GM21360 (cell line): Measurements from ENCODE around the gene NUDT15.
A peak's percentile ranks its signal among the peaks of the same experiment; 100 is the strongest.
"Not testable (repeated sequence)": the region's sequence is repeated elsewhere in the genome, so short reads cannot be mapped to it uniquely, and the experiment has no call there.

Source experiments
- ATAC-seq: cut with Tn5 transposase; IDR thresholded peaks from one replicate; pipeline ENCODE4 v1.9.1; 2021; ENCODE audit warnings: mild to moderate bottlenecking, moderate library complexity; ENCODE audit not compliant: unreplicated experiment

NUDT15 gene

GRCh38 chr13:48037346-48038173 lies at the start of gene NUDT15:
NUDT15 (plus strand) TSS chr13:48037726; CDS start chr13:48037747, 21 bp downstream.
- peak; percentile 91 for ATAC-seq

- no peak for ATAC-seq
Observed at GRCh38 chr13:47990427-47990826, 47.1 kb upstream of the NUDT15 start.

GRCh38 chr13:47990920-47991466 lies 46.5 kb upstream of the NUDT15 start:
- ATAC-seq = no peak

- no peak for ATAC-seq
Observed at GRCh38 chr13:47991859-47992258, 45.7 kb upstream of the NUDT15 start.

GRCh38 chr13:47997384-47997783 lies 40.1 kb upstream of the NUDT15 start:
- no peak for ATAC-seq

GRCh38 chr13:47999973-48000372 lies 37.6 kb upstream of the NUDT15 start:
- no peak for ATAC-seq

- peak; percentile 42 for ATAC-seq
Observed at GRCh38 chr13:48000559-48001113, 36.9 kb upstream of the NUDT15 start.

GRCh38 chr13:48001114-48001881 lies 36.2 kb upstream of the NUDT15 start, which contains the start of gene SUCLA2:
SUCLA2 (minus strand) TSS chr13:48001273; CDS start chr13:48001269, 4 bp downstream.
- peak; percentile 98 for ATAC-seq

- ATAC-seq = not testable (repeated sequence)
Observed at GRCh38 chr13:48001999-48002398, 35.5 kb upstream of the NUDT15 start.

- ATAC-seq = no peak
Observed at GRCh38 chr13:48004201-48004600, 33.3 kb upstream of the NUDT15 start.

GRCh38 chr13:48006396-48006795 lies 31.1 kb upstream of the NUDT15 start:
- ATAC-seq = no peak

GRCh38 chr13:48009284-48009683 lies 28.2 kb upstream of the NUDT15 start:
- no peak for ATAC-seq

GRCh38 chr13:48010698-48011097 lies 26.8 kb upstream of the NUDT15 start:
- ATAC-seq = no peak

- ATAC-seq = no peak
Observed at GRCh38 chr13:48012668-48013067, 24.9 kb upstream of the NUDT15 start.

- ATAC-seq = no peak
Observed at GRCh38 chr13:48014359-48014758, 23.2 kb upstream of the NUDT15 start.

- no peak for ATAC-seq
Observed at GRCh38 chr13:48018637-48019036, 18.9 kb upstream of the NUDT15 start.

- no peak for ATAC-seq
Observed at GRCh38 chr13:48019796-48020195, 17.7 kb upstream of the NUDT15 start.

GRCh38 chr13:48028066-48028465 lies 9.5 kb upstream of the NUDT15 start:
- ATAC-seq = no peak

- ATAC-seq = no peak
Observed at GRCh38 chr13:48029859-48030258, 7.7 kb upstream of the NUDT15 start.

GRCh38 chr13:48038761-48039160 lies 1.2 kb downstream of the NUDT15 start:
- ATAC-seq = no peak

GRCh38 chr13:48040049-48040448 lies 2.5 kb downstream of the NUDT15 start:
- ATAC-seq = no peak
